AG09309 (cell line): ENCODE measurements around the gene ZNF484.
"Not testable (repeated sequence)": the region's sequence is repeated elsewhere in the genome, so short reads cannot be mapped to it uniquely, and the experiment has no call there.

Experiments
- DNase-seq: peaks from one replicate; pipeline ENCODE4 v3.0.0-alpha.2; 2010; ENCODE audit warnings: low read depth
- H3K4me3 ChIP-seq: 2 replicates; pipeline ENCODE4 v1.5.1; 2011; ENCODE audit warnings: mild to moderate bottlenecking, low read depth, low read length, moderate library complexity; ENCODE audit not compliant: control insufficient read depth
- TF ChIP-seq, protein P1 (sequence below): IDR thresholded peaks from 2 replicates; pipeline ENCODE4 v1.5.1; 2011; ENCODE audit warnings: mild to moderate bottlenecking, low read depth, low read length, inconsistent platforms; ENCODE audit not compliant: insufficient read depth, control insufficient read depth; ENCODE audit errors: missing control alignments

The ZNF484 gene

DNA sequence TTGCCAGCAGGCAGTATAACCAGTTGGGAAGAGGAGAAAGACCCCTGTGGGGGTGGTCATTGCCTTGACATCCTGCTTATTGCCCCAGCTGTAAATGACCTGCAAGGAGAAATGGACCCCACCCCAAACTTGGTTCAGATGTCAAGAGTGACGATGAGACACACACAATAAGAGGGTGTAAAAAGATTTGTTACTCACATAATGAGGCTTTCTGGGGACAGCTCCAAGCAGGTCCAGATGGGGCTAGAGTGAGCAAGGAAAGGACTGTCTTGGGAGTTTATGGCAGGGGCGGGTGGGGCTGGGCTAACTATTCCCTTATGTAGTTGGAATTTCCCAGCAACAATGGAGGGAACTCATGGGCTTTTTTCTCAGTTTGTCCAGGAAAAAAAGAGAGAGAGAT is 24.1 kb downstream of the ZNF484 start:
- TF ChIP-seq, protein P1, sequence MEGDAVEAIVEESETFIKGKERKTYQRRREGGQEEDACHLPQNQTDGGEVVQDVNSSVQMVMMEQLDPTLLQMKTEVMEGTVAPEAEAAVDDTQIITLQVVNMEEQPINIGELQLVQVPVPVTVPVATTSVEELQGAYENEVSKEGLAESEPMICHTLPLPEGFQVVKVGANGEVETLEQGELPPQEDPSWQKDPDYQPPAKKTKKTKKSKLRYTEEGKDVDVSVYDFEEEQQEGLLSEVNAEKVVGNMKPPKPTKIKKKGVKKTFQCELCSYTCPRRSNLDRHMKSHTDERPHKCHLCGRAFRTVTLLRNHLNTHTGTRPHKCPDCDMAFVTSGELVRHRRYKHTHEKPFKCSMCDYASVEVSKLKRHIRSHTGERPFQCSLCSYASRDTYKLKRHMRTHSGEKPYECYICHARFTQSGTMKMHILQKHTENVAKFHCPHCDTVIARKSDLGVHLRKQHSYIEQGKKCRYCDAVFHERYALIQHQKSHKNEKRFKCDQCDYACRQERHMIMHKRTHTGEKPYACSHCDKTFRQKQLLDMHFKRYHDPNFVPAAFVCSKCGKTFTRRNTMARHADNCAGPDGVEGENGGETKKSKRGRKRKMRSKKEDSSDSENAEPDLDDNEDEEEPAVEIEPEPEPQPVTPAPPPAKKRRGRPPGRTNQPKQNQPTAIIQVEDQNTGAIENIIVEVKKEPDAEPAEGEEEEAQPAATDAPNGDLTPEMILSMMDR, result no peak

DNA sequence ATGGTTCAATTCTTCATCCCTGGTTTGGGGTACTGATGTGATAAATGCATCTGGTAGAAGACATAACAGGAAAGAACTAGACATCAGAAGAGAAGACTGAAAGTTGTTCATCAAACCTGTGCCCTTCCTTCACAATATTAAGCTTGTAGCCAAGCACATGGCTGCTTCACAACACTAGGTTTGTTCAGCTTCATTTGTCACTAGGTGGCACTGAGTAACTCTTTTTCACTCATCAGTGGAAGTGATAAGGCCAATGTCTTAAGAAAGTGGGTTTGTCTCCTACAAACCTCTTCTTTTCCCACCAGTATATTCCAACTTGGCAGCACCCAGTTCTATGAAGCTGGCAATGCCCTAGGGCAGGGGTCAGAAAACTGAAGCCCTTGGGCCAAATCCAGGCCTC is 26.9 kb downstream of the ZNF484 start:
- TF ChIP-seq, protein P1, result no peak
- DNase-seq, result no peak
- H3K4me3 ChIP-seq, result no peak overlapping the region

More for the DNA sequence above, 24.1 kb downstream of the ZNF484 start:
- H3K4me3 ChIP-seq, result no peak overlapping the region
- no peak for DNase-seq

DNA sequence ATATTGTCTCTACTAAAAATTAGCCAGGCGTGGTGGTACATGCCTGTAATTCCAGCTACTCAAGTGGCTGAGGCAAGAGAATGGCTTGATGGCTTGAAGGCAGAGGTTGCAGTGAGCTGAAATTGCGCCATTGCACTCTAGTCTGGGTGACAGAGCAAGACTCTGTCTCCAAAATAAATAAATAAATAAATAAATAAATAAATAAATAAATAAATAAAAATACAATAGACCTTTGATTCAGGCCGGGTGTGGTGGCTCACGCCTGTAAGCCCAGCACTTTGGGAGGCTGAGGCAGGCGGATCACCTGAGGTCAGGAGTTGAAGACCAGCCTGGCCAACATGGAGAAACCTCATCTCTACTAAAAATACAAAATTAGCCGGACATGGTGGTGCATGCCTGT is 29.1 kb downstream of the ZNF484 start:
- not testable (repeated sequence) for H3K4me3 ChIP-seq, DNase-seq

DNA sequence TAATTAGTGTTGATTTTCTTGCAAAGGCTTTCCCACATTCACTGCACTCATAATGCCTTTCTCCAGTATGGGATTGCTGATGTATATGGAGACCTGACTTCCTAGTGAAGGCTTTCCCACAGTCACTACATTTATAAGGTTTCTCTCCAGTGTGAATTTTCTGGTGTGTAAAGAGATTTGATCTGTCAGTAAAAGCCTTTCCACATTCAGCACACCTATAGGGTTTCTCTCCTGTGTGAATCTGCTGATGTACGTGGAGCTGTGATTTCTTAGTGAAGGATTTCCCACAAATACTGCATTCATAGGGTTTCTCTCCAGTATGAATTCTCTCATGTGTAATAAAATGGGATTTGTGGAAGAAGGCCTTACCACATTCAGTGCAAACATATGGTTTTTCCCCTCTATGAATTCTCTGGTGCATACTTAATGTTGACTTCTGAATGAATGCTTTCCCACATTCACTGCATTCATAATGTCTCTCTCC is 31.1 kb downstream of the ZNF484 start:
- no peak for DNase-seq
- no peak overlapping the region for H3K4me3 ChIP-seq
- TF ChIP-seq, protein P1, result no peak

DNA sequence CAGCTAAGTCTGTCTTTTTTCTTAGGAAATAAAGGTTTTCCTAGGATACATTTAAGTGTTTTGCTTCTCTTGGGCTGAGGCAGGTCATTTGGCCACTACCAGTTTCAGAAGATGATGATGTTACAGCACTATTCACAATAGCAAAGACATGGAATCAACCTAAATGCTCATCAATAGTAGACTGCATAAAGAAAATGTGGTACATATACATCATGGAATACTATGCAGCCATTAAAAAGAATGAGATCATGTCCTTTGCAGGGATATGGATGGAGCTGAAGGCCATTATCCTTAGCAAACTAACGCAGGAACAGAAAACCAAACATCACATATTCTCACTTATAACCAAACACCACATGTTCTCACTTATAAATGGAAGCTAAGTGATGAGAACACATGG is 39.4 kb downstream of the ZNF484 start:
- not testable (repeated sequence) for H3K4me3 ChIP-seq, DNase-seq

DNA sequence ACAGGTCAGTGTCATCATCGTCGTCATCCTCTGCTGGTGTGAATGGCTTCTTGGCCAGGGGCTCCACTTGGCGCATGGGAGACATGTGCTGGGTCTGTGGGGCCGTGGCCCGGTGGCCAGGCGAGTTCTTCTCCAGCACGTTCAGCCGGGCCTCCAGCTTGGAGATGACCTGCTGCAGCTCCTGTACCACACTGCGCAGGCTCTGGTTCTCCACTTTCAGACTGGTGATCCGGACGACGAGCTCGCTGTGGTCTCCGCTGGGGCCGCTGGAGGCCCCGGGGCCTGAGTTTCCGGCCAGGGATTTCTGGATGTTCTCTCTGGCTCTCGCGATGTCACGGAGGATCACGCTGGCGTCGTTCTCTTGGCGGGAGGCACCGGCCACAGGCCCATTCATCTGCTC is 40.6 kb downstream of the ZNF484 start:
- DNase-seq, result no peak
- TF ChIP-seq, protein P1, result no peak
- no peak overlapping the region for H3K4me3 ChIP-seq

DNA sequence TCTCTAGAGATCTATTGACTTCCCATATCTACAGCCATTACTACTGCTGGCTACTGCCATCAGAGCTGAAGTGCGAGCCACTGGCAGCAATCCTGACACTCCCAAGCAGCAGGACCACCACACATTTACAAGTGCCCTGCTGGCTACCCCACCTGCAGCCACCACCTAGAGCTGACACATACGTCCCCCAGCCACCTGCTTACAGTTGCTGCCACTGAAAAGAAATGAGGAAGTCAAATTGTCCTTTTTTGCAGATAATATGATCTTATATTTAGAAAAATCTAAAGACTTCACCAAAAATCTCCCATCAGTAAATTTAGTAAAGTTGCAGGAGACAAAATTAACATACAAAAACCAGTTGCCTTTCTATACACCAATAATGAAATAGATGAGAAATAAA is 48.4 kb downstream of the ZNF484 start:
- TF ChIP-seq, protein P1, result no peak
- no peak for DNase-seq
- no peak overlapping the region for H3K4me3 ChIP-seq

DNA sequence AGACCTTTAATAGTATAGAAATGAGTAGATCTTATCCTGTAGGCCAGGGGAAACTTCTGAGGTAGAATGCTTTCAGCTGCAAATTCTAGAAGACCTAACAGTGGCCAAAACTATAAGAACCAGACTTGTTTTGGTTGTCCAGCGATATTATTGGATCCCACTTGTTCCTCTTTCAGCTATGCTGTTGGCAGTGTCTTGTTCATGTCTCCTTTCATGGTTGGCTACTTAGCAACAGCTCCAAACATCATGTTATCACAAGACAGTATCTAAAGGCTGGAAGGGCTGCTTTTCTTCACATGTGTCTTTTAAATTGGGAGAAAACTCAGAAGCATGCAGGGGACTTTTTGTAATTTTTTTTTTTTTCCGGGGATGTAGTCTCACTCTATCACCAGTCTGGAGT is 52.8 kb downstream of the ZNF484 start:
- not testable (repeated sequence) for DNase-seq, H3K4me3 ChIP-seq

DNA sequence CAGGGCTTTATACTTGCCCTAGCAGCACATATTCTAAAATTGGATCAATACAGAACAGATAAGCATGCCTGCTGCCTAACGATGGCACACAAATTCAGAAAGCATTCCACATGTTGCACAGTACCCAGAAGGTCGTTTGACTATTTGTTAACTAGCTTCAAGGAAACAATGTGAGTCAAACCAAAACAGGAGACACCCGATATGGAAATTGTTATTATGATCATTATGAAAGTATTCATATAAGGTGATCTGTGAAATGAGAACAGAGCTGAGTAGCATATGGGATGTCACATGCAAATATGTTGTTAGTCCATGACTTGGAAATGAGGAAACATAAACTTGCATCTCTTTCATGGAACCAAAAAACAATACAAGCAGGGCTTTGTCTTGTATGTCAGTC is 56.9 kb downstream of the ZNF484 start:
- TF ChIP-seq, protein P1, result no peak
- H3K4me3 ChIP-seq, result no peak overlapping the region
- no peak for DNase-seq

DNA sequence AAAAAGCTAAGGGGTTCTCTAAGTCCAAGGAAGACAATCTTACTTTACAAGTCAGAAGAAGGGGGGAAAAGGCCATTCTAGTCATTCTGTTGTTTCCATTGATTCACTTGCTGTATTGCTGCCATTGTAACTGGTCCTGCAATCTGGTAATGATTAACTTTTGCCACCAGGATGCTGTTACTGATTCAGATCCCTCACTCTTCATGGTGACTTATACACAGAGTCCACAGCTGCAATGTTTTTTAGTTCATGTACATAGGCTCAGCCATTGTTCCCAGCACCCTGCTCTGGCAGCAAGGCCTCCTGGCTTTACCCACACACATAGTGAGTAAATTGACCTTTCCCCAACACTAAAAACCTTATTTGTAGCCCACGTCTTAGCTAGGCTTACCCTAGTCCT is 57.9 kb downstream of the ZNF484 start:
- not testable (repeated sequence) for H3K4me3 ChIP-seq, DNase-seq

DNA sequence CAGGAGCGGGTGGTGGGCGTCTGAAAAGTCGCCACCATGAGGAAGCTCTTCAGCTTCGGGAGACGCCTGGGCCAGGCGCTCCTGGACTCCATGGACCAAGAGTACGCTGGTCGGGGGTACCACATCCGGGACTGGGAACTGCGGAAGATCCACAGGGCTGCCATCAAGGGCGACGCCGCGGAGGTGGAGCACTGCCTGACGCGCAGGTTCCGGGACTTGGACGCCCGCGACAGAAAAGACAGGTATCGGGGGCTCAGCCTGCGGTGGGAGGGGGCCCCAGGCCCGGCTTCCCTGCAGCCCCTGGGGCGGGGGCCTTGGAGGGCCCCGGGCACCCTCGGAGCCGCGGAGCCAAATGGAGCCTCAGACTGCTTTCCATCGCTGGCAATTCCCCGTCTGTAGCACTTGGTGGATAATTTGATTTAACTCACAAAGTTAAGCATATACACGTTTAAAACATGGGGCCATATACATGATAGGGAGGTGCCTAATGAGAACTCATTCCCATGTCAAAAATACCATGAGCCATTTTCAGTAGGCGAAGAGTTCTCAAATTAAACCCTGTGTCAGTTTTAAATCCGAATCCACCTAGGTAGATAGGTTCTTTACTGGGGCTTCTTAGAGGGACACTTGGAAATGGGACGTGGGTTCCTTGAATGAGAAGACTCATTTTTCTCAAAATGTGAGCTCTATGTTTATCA is 68.1 kb downstream of the ZNF484 start:
- not testable (repeated sequence) for DNase-seq

More for the DNA sequence above, 68.1 kb downstream of the ZNF484 start:
- not testable (repeated sequence) for H3K4me3 ChIP-seq
